T1000 (cell line): ENCODE data around the gene CD80.

Source experiments
- DNase-seq: peaks from one replicate; lab custom pipeline; 2025; ENCODE audit warnings: mixed read lengths; lab: John Stamatoyannopoulos, UW

CD80 gene

DNA sequence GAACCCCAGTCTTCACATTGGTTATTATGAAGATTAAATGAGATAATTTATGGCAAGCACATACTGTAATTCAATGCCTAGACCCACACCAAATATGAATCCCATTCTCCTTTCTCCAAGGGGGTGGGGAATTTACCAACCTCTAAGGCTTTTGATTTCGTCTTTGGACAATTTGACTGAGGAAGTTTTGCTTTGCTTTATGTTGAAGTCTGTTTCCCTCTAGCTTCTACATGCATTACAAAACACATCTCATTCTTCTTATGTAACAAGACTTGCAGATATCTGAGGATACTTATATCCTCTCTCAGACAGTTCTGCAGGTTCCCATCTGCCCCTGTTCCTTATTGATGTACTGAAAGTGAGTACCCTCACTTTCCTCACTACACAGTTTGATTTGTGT, 12.2 kb downstream of the CD80 start:
- DNase-seq, result no peak

DNA sequence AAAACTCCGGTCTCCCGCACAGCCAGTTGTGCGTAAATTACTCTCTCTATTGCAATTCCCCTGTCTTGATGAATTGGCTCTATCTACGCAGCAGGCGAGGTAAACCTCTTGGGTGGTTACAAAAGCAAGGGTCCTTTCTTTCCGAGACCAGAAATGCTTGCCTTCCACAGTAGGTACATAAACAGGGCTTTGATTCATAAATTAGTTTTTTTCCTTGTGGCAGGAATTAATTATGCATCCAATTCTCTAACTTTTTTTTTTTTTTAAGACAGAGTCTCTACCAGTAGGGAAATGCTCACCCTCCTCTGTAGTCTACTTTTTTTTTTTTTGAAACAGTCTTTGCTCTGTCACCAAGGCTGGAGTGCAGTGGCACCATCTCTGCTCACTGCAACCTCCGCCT, 16.3 kb downstream of the CD80 start:
- no peak for DNase-seq

DNA sequence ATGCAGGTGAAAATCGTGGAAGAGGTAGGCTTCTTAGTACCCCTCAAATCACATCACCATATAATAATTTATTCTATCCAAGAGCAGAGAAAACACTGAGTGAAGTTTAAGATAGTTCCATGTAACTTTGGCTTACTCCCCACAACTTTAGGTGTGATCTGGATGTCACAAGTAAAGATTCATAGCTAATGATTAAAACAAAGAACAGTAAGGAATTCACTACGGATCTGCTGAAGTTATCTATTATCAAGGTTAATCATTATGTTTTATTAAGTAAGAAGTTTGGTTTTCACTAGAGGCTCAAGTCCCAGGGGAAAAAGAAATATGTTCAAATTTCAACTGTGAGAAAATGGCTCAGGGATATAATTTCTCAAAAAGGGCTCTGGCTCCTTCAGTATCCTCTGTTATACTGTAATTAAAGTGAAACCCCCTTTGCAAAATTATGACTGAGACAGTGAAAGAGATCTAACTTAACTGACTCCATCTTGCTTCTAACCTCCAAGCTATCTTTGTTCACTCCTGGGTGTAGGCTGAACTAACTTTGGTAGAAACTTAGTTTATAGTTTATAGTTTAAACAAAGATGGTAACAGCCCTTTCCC, 17.1 kb downstream of the CD80 start:
- DNase-seq, result no peak

DNA sequence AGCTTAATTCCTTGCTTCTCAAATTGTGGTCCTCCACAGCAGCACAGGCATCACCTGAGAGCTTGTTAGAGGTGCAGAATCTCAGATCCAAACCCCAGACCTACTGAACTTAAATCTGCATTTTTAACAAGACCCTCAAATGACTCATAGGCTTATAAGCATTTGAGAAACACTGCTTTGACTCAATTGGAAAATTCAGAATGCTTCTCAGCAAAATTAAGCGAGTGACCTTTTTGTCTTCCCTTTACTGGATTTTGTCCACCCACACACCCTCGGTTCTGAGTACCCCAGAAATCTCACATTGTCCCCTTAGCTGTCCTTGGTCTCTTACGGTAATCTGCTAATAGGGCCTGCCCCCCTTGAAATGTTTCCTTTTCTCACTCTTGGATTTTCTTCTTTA, 17.9 kb downstream of the CD80 start:
- no peak for DNase-seq

DNA sequence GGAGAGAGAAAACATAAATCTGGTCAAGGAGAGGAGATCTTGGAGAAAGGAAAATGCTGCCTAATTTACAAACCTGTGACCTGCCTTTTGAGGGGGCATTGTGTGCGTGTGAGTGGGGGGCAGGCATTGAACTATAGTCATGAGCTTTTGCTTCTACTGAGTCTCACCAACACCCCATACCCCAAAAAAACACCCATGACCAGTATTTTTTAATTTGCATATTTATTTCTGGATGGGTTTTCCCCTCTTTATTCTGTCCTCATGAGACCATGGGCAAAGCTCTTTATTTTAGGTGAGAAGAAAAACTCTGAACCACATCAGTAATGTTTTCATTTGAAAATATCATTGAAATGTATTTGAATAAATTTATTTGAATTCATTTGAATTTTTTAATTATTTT, 20.6 kb downstream of the CD80 start:
- no peak for DNase-seq

DNA sequence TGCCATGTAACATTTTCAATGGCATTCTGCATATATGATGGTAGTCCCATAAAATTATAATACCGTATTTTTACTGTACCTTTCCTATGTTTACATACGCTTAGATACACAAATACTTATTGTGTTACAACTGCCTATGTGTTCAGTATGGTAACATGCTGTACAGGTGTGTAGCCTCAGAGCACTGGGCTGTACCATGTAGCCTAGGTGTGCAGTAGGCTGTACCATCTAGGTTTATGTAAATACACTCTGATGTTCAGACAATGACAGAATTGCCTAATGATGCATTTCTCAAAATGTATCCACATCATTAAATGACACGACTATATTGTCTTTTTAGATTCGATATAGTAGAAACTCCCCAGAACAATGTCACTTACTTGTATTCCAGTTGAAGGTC, 22.7 kb downstream of the CD80 start:
- no peak for DNase-seq

DNA sequence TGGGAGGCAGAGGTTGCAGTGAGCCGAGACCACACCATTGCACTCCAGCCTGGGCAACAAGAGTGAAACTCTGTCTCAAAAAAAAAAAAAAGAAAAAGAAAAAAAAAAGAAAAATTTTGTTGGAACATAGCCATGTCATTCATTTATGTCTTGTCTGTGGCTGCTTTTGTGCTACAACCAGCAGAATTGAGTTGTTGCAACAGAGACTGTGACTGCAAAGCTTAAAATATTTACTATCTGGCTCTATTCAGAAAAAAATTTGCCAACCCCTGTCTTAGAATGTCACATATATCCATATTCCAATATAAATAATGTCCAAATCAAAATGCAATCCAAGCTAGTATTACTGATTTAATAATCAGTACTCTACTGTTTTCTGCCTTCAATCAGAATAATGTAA, 25.1 kb downstream of the CD80 start:
- no peak for DNase-seq

DNA sequence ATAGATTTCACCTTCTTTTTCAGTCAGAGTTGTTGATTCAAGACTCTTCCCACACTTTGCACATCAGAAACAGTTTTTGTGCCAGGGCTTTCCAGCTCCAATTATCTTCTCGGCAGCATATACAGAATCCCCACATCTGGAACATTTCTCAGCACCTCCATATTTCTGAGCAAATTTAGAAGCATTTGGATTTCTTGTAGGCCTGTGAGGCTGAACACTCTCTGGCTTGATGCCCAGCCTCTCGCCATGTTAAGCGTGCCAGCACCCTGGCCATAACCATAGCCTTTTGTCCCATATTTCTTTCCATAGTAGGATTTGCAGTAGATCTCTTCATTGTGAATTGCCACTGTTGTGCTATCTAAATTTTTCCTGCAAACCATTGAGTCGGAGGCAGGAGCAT, 28.3 kb downstream of the CD80 start:
- no peak for DNase-seq

DNA sequence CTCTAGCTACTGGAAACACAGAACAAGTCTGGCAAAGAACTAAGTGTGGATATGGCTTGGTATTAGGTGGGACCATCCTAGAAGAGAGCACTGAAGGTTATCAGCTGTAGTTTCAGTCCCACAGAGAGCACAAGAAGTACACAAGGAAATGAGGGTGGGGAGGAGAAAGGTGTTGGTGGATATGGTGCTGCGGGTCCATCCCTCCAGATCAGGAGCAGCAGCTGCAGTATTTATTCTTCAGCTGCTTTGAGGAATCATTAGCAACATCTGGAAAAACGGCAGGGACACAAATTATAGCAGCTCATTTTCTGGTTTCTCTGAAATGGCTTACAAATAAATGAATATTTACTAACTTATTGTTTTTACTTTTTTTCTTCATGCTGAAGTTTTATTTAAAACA, 29.0 kb downstream of the CD80 start:
- DNase-seq, result no peak

DNA sequence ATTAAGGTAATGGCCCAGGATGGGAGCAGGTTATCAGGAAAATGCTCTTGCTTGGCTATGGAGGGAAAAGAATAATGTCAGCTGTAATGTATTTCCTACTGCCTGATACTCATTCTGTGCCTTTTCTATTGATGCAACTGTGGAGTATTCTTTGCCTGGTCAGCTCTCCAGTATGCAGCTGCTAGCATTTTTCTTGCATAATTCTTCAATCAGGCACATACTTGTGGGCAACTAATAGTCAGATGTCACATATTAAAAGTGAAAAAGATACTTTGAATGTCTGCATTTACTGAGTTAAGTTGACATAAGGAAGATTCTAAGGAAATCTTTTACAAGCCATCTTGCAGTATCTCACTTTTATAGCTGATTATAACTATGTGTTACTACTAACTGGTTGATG, 29.5 kb downstream of the CD80 start:
- DNase-seq, result no peak

DNA sequence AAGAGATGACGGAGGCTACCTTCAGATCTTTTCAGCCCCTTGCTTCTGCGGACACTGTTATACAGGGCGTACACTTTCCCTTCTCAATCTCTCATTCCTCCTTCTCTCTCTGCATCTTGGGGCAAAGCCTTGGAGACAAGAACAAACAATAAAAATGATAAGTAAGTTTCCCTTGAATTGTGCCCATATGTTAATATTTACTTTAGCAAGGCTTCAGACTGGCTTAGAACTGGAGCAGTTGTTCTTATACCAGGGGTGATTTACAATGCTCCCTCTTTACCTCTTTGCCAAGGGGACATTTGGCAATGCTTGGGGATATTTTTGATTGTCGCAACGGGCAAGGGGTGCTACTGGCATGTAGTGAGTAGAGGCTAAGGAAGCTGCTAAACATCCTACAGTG, 31.7 kb downstream of the CD80 start:
- DNase-seq, result no peak

DNA sequence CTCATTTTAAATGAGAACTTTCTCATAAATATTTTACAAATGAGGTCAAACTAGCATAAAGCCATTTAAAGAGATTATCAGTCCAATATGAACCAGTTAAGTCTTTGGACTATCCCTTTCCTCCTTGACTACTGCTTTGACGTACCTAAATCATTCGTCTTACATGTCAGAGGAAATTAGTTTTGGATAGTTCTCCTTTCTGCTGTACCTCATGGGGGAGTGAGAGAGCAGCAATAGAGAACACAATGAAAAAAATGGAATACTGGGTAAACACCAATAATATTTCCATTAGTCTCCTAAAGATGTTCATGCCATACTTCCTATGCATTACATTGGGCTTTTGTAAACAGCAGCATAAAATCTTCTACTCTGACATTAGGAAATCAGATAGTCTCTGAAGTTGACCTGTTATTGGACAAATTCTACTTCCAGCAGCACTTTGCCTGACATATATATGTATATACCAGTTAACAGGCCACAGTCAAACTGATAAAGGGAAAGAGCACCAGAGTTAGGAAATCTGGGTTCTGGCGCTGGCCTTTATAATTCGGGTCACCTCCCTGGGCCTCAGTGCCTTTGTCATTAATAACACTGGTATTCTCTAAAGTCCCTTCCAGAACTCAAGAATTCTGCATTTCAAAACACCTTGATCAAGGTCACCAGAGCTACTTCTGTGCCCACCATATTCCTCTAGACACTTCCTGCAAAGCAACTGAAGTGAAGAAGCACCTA, 34.3 kb downstream of the CD80 start:
- DNase-seq, result no peak

DNA sequence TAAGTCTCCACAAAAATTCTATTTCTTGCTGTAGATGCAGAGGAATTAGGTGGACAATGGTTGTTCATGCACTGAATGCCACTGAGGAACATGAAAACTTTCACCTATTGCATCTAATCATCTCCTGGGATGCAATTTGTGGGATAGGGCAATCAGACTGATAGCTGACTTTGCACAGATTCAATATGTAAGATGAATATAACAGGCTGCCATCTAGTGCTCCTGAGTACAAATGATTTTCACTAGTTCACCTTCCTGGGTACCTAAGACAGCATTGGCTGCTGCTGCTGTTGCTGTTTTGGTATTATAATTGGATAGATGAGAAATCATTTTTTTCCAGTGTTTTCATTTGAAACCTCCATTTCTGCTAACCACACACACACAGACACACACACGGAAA, 41.4 kb downstream of the CD80 start:
- no peak for DNase-seq

DNA sequence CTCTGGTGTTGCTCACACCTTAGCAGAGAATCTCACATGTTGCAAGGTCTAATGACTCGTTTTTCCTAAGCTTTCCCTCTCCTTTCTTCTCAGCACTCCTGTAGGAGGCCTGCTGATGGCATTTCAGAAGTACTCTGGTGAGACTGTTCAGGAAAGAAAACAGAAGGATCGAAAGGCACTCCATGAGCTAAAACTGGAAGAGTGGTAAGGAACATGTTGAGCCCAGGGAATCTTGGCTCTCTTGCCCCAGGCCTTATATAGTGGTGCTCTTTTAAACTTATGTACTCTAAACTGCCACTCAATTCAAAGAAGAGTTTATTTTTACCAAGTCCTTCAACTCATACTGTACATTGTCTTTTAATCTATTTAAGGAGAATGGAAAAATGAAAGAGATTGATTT, 42.3 kb downstream of the CD80 start:
- DNase-seq, result no peak

DNA sequence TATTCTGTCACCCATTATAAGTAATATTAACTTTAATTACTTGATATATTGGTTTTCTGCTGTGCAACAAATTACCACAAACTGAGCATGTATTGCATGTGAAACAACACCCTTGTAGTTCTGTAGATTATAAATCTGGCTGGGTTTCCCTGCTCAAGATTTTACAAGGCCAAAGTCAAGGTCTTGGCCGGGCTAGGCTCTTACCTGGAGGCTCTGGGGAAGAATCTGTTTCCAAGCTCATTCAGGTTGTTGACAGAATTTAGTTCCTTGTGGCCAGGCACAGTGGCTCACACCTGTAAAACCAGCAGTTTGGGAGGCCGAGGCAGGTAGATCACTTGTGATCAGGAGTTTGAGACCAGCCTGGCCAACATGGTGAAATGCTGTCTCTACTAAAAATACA, 44.8 kb downstream of the CD80 start:
- DNase-seq, result no peak

DNA sequence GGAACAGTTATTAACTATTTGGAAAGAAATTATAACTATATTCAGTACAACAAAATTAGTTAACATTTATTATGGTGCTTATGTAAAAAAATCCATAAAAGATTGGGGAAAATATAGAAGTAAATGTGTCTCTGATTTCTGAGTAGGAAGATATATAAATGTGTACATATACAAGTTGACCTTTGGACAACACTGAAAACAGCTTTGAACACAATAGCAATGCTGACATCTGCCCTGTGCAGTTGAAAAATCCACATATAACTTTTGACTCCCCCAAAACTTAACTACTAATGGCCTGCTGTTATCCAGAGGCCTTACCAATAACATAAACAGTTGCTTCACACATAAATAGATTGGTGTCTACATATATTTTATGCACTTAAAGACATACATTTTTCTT, 48.7 kb downstream of the CD80 start:
- DNase-seq, result no peak

DNA sequence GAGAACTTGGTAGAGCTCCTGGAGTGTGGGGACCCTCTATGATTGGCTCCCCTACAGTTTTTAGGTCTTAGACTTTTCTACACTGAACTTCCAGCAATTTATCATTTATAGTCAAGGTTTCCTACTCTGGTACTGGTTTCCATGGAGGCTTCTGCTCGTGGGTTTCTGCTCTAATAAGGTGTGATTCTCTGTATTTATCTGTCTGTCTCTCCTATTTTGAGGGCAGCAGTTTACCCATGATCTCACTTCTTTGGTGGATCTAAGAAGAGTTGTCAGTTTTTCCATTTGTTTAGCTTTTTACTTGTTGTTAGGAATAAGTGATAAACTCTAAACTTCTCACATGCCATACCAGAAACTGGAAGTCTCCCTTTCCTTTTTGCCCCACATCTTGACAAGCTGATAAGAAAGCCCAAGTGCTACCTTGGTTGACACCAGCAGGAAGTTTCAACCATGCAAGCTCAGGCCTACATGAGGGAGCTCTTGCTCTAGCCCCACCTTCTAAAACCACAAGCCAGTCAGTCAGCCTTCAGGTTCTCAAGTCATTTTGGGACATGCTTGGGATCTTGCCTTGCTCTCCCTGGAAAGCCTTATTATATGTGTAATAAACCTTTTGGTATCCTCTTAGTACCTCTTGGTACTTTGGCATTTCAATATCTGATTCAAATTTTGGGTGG, 51.1 kb downstream of the CD80 start:
- no peak for DNase-seq

DNA sequence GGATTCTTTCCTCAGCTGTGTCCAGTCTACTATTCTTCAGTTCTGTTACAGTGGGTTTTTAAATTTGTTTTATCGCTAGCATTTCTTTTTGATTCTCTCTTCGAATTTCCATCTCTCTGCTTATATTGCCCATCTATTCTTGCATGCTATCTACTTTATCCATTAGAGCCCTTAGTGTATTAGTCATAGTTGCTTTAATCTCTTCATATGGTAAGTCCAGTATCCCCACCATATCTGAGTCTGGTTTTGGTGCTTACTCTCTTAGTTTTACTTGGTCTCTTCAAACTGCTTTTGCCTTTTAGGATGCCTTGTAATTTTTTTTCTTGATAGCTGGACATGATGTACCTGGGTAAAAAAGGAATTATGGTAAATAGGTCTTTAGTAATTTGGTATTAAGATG, 52.0 kb downstream of the CD80 start:
- DNase-seq, result no peak

DNA sequence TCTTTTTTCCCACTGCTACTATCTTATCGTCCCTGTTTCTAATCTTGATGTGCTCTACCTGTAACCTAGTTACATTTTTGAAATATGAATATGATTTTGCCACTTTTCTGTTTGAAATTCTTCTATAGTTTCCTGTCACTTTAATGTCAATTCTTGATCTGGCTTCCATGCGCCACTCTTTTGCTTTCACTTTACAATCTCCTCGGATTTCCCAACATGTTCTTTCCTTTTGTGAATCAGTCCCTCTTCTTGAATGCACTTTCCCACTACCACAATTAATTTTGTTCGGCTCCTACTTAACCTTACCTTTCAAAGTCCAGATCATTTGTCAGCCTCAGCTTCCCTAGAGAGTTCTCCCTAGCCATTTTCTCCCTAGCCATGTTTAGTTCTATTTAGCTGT, 52.8 kb downstream of the CD80 start:
- DNase-seq, result no peak

DNA sequence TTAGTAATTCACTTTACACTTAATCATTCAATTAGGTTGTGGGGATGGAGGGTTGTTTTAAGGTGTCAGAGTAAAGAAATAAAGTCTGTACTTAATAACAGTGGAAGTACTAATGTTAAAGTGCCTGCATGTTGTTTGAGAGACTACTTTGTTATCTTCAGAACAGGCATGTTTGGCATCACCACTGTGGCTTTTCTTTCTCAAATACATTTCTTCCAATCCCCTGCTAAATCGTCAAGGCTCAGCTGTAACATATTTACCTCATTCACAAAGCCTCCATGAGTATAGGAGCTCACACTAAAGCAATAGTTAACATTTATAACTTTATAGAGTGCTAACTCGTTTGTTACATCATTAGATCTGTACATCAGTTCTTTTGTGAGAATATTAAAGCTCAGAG, 58.5 kb downstream of the CD80 start:
- DNase-seq, result no peak

DNA sequence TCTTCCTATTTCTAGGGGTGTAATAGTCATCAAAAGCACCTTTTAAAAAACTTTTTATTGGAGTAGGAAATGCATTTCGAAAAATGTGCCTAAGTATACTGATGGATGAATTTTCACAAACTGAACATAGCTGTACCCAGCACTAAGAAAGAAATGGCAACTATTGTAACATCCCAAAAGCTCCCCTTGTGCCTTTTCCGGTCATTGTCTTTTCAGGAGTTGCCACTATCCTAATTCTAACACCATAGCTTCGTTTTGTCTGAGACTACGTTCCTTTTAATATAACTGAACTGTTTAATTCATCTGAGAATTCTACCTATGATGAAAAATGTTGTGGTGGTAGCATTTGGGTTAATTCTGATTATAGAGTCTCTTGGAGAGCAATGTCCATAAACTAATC, 59.1 kb downstream of the CD80 start:
- DNase-seq, result no peak

DNA sequence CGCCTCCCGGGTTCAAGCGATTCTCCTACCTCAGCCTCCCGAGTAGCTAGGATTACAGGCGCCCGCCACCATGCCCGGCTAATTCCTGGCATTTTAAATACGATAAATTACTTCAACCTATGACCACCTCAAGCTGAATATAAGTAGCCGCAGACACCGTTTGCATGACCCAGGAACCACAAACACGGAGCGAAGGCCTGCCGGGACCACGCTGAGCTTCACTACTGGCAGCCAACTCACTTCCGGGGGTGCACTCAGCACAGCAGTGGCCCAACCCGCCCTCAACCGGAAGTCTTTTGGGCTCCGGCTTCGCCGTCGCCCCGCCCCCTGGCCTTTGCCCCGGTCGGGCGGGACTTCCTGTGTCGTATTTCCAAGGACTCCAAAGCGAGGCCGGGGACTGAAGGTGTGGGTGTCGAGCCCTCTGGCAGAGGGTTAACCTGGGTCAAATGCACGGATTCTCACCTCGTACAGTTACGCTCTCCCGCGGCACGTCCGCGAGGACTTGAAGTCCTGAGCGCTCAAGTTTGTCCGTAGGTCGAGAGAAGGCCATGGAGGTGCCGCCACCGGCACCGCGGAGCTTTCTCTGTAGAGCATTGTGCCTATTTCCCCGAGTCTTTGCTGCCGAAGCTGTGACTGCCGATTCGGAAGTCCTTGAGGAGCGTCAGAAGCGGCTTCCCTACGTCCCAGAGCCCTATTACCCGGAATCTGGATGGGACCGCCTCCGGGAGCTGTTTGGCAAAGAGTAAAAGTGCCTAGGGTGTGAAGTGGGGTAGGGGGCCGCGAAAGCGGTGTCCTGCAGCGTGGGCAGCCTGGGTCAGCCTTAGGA, 61.0 kb downstream of the CD80 start, which contains the start of gene TIMMDC1:
TSS of gene TIMMDC1 (plus strand) at position 362 of the 826 bp plus-strand sequence. CDS start at position 549, 187 bp downstream.
- peak; percentile 86 for DNase-seq

DNA sequence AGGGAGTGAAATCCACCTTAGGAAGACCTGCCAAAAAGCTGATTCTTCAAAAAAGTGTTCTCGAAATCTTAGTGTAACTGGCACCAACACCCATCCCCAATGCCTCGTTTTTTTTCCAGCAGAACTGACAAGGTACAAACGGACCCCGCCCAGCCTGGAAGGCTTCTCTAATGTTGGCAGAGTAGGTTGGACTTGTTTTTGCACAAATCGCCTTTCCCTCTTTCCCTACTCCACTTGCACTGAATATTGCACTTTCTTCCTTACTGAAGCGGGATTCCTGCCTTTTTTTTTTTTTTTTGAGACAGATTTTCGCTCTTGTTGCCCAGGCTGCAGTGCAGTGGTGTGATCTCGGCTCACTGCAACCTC, 61.6 kb downstream of the CD80 start:
- no peak for DNase-seq
